Measurements from ENCODE around the gene SERPINE3.

DNA sequence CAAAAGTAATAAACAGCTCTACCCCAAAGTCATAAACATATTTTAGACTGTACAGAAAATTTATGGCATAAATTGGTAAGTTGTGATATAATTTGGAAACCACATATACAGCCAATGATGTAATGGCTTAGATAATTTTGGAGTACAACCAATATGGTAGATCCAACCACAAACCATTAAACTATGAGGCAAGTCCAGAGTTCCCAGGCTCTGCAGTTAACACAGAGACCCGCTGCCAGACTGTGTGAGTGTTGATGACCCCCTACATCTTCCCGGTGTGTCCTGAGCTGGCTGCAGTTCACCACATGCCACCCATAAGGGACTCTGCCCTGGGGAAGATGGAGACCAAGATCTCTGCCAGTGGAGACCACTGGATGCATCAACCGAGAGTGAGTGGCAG is 9.9 kb upstream of the SERPINE3 start:
- no peak for TF ChIP-seq ZNF274 (IDR thresholded peaks at IDR 0.05; ENCODE audit: low read depth, low read length)
- no peak for TF ChIP-seq YY1 (IDR thresholded peaks at IDR 0.05; ENCODE audit: insufficient read depth, insufficient read length)
